IgD-negative memory B cell (primary cell): ENCODE results near the gene ERICH4. TPM values are rescaled to one million over a fixed set of nuclear protein-coding genes. Genes with fewer than 3 reads are reported as not detected.
"Not testable (repeated sequence)": the region's sequence is repeated elsewhere in the genome, so short reads cannot be mapped to it uniquely, and the experiment has no call there.

Experiments
- H3K27ac Mint-ChIP-seq, 3 donors: one replicate each; pipeline ENCODE4 v1.8.0; 2020 to 2022; ENCODE audit warnings: mild to moderate bottlenecking in 3 of 3, mixed read lengths in 3 of 3, moderate library complexity in 1 of 3
- H3K27me3 Mint-ChIP-seq: one replicate; pipeline ENCODE4 v1.8.0; 2021; ENCODE audit warnings: mixed read lengths
- H3K36me3 Mint-ChIP-seq: one replicate; pipeline ENCODE4 v1.8.0; 2020; ENCODE audit warnings: mild to moderate bottlenecking, mixed read lengths
- H3K4me1 Mint-ChIP-seq, 3 donors: one replicate each; pipeline ENCODE4 v1.8.0; 2020 to 2022; ENCODE audit warnings: mixed read lengths in 3 of 3, mild to moderate bottlenecking in 1 of 3
- H3K4me3 Mint-ChIP-seq, 4 donors: one replicate each; pipeline ENCODE4 v1.8.0; 2020 to 2022; ENCODE audit warnings: mild to moderate bottlenecking in 4 of 4, mixed read lengths in 4 of 4, moderate library complexity in 3 of 4
- H3K9me3 Mint-ChIP-seq, 3 donors: one replicate each; pipeline ENCODE4 v1.8.0; 2020 to 2021; ENCODE audit warnings: mixed read lengths in 3 of 3, mild to moderate bottlenecking in 1 of 3
- polyA plus RNA-seq: library from polyadenylated mRNA; unstranded; fragments of 300-500 nt; fragmentation: Illumina TruSeq; gene quantifications from one replicate; pipeline ENCODE4 v1.2.3, GENCODE V29; 2021

ERICH4 gene
- polyA plus RNA-seq, 1 donor from 2014 or later: not detected

DNA sequence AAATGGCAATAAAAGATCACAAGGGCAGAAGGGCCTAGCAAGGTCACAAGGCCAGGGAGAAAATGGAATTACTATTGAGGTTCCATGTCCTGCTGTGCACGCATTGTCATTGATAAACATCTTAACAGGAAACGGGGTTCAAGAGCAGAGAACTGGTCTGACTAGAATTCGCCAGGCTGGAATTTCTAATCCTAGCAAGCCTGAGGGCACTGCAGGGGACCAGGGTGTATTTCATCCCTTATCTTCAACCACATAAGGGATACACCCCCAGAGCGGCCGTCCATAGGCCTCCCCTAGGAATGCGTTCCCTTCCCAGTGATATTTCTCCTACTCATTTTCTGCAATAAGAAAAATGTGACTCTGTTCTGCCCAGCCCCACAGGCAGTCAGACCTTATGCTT is 19.5 kb downstream of the ERICH4 start:
- H3K4me3 Mint-ChIP-seq: no peak overlapping the region
- H3K9me3 Mint-ChIP-seq: no peaks in the 10 kb centered on the region
- peaks cover 18 to 30% (median 23%) of the 10 kb centered on the region in 3 donors for H3K4me1 Mint-ChIP-seq
- H3K36me3 Mint-ChIP-seq: no peaks in the 10 kb centered on the region
- H3K27me3 Mint-ChIP-seq: no peaks in the 10 kb centered on the region
- H3K27ac Mint-ChIP-seq: peak overlapping the region; percentile 83 to 95 (median 89)

GRCh38 chr19:41463257-41464256 is 20.6 kb downstream of the ERICH4 start:
- Mint-ChIP-seq H3K4me3 (peak overlapping the region; percentile 16 to 81 (median 54)), H3K4me1 (peaks cover 15 to 30% (median 22%) of the 10 kb centered on the region in 3 donors), H3K27ac (peak overlapping the region; percentile 83 to 95 (median 89))
- H3K9me3 Mint-ChIP-seq, H3K36me3 Mint-ChIP-seq, H3K27me3 Mint-ChIP-seq: not testable (repeated sequence)

- Mint-ChIP-seq H3K9me3 (peaks cover 0 to 2% (median 0%) of the 10 kb centered on the region in 3 donors), H3K4me1 (peaks cover 7 to 10% (median 8%) of the 10 kb centered on the region in 3 donors), H3K27me3 (peaks cover 12% of the 10 kb centered on the region), H3K4me3 (peak overlapping the region in 1 of 4 donors; percentile 56), H3K27ac (no peak overlapping the region), H3K36me3 (peaks cover 3% of the 10 kb centered on the region)
Measured at GRCh38 chr19:41476583-41476982, 33.6 kb downstream of the ERICH4 start.

- Mint-ChIP-seq H3K4me3 (no peak overlapping the region), H3K27me3 (peaks cover 12% of the 10 kb centered on the region), H3K4me1 (peaks cover 7 to 10% (median 8%) of the 10 kb centered on the region in 3 donors), H3K9me3 (peaks cover 0 to 2% (median 0%) of the 10 kb centered on the region in 3 donors), H3K36me3 (peaks cover 3% of the 10 kb centered on the region), H3K27ac (no peak overlapping the region)
Measured at GRCh38 chr19:41478171-41478570, 35.2 kb downstream of the ERICH4 start.

DNA sequence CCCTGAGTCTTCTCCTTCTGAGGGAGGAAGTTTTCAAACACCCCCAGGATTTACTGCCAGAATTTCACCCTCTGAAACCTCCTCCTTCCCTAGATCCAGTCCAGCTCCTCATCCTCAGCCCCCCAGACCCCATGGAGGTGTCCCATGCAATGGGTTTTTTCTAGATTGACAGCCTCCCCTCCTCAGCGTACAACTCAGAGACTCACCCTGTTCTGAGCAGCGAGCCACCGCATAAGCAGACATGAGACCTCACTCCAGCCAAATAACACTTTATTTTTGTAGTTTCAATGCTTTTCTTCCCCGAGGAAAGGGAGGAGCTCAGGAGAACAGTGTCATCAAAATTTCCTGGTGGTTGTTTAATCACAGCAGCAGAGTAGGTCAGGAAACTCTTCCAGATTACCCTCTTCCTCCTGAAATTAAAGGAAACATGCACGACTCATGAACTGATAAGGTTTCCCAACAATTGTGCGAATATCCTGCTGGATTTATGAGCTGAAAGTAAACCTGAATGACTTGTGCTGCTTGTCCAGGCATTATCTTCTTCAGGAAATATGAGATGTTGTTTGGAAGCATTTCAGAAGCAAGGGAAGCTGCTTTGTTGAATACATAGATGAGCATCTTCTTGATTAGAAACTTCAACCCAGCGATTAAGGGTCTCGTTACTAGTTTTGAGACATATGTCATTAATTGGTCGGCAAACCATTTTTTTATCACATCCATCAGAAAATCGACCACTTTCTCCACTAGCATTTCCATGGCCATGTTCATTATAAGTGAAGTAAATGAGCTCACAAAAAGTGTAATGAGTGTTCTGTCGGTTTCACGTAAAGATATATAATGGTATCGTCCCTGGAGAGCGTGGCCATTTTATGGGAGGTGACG is 36.2 kb downstream of the ERICH4 start:
- Mint-ChIP-seq H3K36me3 (peaks cover 3% of the 10 kb centered on the region), H3K27ac (no peak overlapping the region), H3K27me3 (peaks cover 15% of the 10 kb centered on the region), H3K4me1 (peaks cover 7 to 10% (median 8%) of the 10 kb centered on the region in 3 donors), H3K4me3 (no peak overlapping the region), H3K9me3 (peaks cover 0 to 2% (median 0%) of the 10 kb centered on the region in 3 donors)

- no peak overlapping the region for H3K4me3 Mint-ChIP-seq
- peaks cover 3% of the 10 kb centered on the region for H3K36me3 Mint-ChIP-seq
- H3K27ac Mint-ChIP-seq: no peak overlapping the region
- peaks cover 0 to 2% (median 0%) of the 10 kb centered on the region in 3 donors for H3K9me3 Mint-ChIP-seq
- peaks cover 16% of the 10 kb centered on the region for H3K27me3 Mint-ChIP-seq
- peaks cover 7 to 10% (median 8%) of the 10 kb centered on the region in 3 donors for H3K4me1 Mint-ChIP-seq
Measured at GRCh38 chr19:41479757-41480191, 36.8 kb downstream of the ERICH4 start.

DNA sequence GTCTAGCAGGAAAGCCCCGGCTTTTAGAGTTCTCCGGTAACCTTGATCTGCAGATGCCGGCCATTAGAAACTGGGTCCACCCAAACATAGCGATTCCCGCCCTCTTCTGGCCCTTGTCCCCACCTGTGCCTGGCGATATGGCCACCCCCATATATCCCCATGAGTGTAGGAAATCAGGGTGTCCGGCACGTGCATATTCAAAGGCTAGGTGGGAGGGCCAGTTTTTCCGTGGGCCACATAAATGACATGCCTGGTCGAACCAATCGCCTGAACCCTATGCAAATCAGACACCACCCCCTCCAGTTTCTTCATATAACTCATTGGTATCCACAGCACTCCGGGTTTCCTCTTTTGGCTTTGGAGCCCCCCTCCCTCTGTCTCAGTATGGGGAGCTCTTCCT is 37.4 kb downstream of the ERICH4 start:
- Mint-ChIP-seq H3K27me3 (peaks cover 16% of the 10 kb centered on the region), H3K27ac (no peak overlapping the region), H3K9me3 (peaks cover 0 to 2% (median 0%) of the 10 kb centered on the region in 3 donors), H3K4me1 (peaks cover 7 to 10% (median 8%) of the 10 kb centered on the region in 3 donors), H3K4me3 (no peak overlapping the region), H3K36me3 (peaks cover 3% of the 10 kb centered on the region)

DNA sequence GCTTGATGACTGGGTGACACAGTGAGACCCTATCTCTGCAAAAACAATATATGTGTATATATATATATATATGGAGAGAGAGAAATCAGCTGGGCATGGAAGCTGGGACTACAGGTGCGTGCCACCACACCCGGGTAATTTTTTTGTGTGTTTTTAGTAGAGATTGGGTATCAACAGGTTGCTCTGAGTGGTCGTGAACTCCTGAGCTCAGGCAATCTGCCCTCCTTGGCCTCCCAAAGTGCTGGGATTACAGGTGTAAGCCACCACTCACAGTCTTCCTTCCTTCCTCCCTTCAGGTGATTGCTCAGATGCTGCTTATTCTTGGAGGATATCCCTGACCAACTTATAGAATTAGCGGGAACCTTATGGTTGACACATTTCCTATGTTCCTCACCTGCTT is 41.9 kb downstream of the ERICH4 start:
- peaks cover 3 to 8% (median 3%) of the 10 kb centered on the region in 3 donors for H3K9me3 Mint-ChIP-seq
- H3K27me3 Mint-ChIP-seq: peaks cover 27% of the 10 kb centered on the region
- H3K36me3 Mint-ChIP-seq: peaks cover 4% of the 10 kb centered on the region
- no peak overlapping the region for H3K27ac Mint-ChIP-seq
- H3K4me1 Mint-ChIP-seq: peaks cover 0 to 2% (median 0%) of the 10 kb centered on the region in 3 donors
- H3K4me3 Mint-ChIP-seq: no peak overlapping the region

GRCh38 chr19:41486953-41487352 is 44.0 kb downstream of the ERICH4 start:
- H3K27ac Mint-ChIP-seq, H3K4me1 Mint-ChIP-seq, H3K9me3 Mint-ChIP-seq, H3K4me3 Mint-ChIP-seq, H3K36me3 Mint-ChIP-seq: not testable (repeated sequence)
- H3K27me3 Mint-ChIP-seq: peaks cover 21% of the 10 kb centered on the region

- Mint-ChIP-seq H3K4me3 (no peak overlapping the region), H3K27me3 (peaks cover 2% of the 10 kb centered on the region), H3K36me3 (no peaks in the 10 kb centered on the region), H3K27ac (no peak overlapping the region), H3K4me1 (peaks cover 2 to 6% (median 3%) of the 10 kb centered on the region in 3 donors), H3K9me3 (peaks cover 0 to 4% (median 2%) of the 10 kb centered on the region in 3 donors)
Measured at GRCh38 chr19:41492843-41493242, 49.9 kb downstream of the ERICH4 start.

Other genes with a start within 250 kb of the ERICH4 start
- gene CYP2S1, start 249.9 kb upstream of the ERICH4 start, polyA plus RNA-seq: not detected
- gene AXL, start 223.9 kb upstream of the ERICH4 start, polyA plus RNA-seq: 0.06 TPM
- gene HNRNPUL1, start 178.8 kb upstream of the ERICH4 start, polyA plus RNA-seq: 80.9 TPM
- gene CCDC97, start 133.0 kb upstream of the ERICH4 start, polyA plus RNA-seq: 34.5 TPM
- gene TGFB1, start 89.2 kb upstream of the ERICH4 start, polyA plus RNA-seq: 49.3 TPM
- 10.5 TPM for gene B9D2, start 79.0 kb upstream of the ERICH4 start, polyA plus RNA-seq
- 1.8 TPM for gene TMEM91, start 66.6 kb upstream of the ERICH4 start, polyA plus RNA-seq
- 75.1 TPM for gene EXOSC5, start 45.8 kb upstream of the ERICH4 start, polyA plus RNA-seq
- gene BCKDHA, start 45.3 kb upstream of the ERICH4 start, polyA plus RNA-seq: 63.4 TPM
- 0.59 TPM for gene B3GNT8, start 15.8 kb upstream of the ERICH4 start, polyA plus RNA-seq
- 47.0 TPM for gene DMAC2, start 3.2 kb upstream of the ERICH4 start, polyA plus RNA-seq
- 30.8 TPM for gene CEACAM21, start 133.0 kb downstream of the ERICH4 start, polyA plus RNA-seq
- gene CEACAM4, start 183.9 kb downstream of the ERICH4 start, polyA plus RNA-seq: not detected
- gene CEACAM7, start 245.1 kb downstream of the ERICH4 start, polyA plus RNA-seq: not detected